Keratinocyte (primary cell): ENCODE data around the gene SEL1L3. TPM values are rescaled to one million over a fixed set of nuclear protein-coding genes. Genes with fewer than 3 reads are reported as not detected.

ENCODE experiments used
- DNase-seq: peaks from one replicate; pipeline ENCODE4 v3.0.0-alpha.2; 2011; ENCODE audit warnings: low read depth, missing footprints, low spot score
- FAIRE-seq: peaks from 2 replicates; lab custom pipeline; 2011; peaks lifted over from hg19 to GRCh38; lab: Jason Lieb, UNC
- H2AFZ ChIP-seq: 2 replicates; pipeline ENCODE4 v1.6.0; 2012; ENCODE audit warnings: low read length, control low read depth, inconsistent platforms; ENCODE audit not compliant: control insufficient read depth
- H3K27ac ChIP-seq: 2 replicates; pipeline ENCODE4 v1.5.1; 2011; ENCODE audit warnings: low read length; ENCODE audit not compliant: control insufficient read depth, insufficient read depth
- H3K27me3 ChIP-seq: 3 replicates; pipeline ENCODE4 v1.6.0; 2011; ENCODE audit warnings: low read length; ENCODE audit not compliant: control insufficient read depth, insufficient read depth; ENCODE audit errors: extremely low read depth
- H3K36me3 ChIP-seq, 2 experiments: 2 replicates in 1 of 2; 3 replicates in 1 of 2; pipeline ENCODE4 v1.5.1; 2011; ENCODE audit warnings: low read length in 2 of 2, mild to moderate bottlenecking in 1 of 2; ENCODE audit not compliant: control insufficient read depth in 2 of 2, insufficient read depth in 2 of 2; ENCODE audit errors: extremely low read depth in 1 of 2
- H3K4me1 ChIP-seq: 3 replicates; pipeline ENCODE4 v1.5.1; 2011; ENCODE audit warnings: low read length; ENCODE audit not compliant: control insufficient read depth, insufficient read depth; ENCODE audit errors: extremely low read depth
- H3K4me2 ChIP-seq: 3 replicates; pipeline ENCODE4 v1.6.0; 2011; ENCODE audit warnings: low read depth, low read length; ENCODE audit not compliant: control insufficient read depth, insufficient read depth; ENCODE audit errors: extremely low read depth
- H3K4me3 ChIP-seq, 3 experiments: fragments of 200-600 bp in 1 of 3; sonication (generic) in 1 of 3; 2 replicates in 2 of 3; 3 replicates in 1 of 3; pipeline ENCODE4 v1.5.1; 2011 to 2016; ENCODE audit warnings: low read length in 3 of 3, mild to moderate bottlenecking in 3 of 3, control low read depth in 2 of 3, inconsistent platforms in 1 of 3, low read depth in 1 of 3, mixed read lengths in 1 of 3, mixed run types in 1 of 3, moderate library complexity in 1 of 3; ENCODE audit not compliant: control insufficient read depth in 2 of 3, insufficient read depth in 2 of 3; ENCODE audit errors: extremely low read depth in 1 of 3
- H3K79me2 ChIP-seq: 2 replicates; pipeline ENCODE4 v1.6.0; 2012; ENCODE audit warnings: low read length; ENCODE audit not compliant: control insufficient read depth, insufficient read depth
- H3K9ac ChIP-seq: 3 replicates; pipeline ENCODE4 v1.6.0; 2011; ENCODE audit warnings: low read length; ENCODE audit not compliant: control insufficient read depth, insufficient read depth; ENCODE audit errors: extremely low read depth
- H3K9me1 ChIP-seq: 3 replicates; pipeline ENCODE4 v1.6.0; 2011; ENCODE audit warnings: low read length; ENCODE audit not compliant: control insufficient read depth, insufficient read depth; ENCODE audit errors: extremely low read depth
- H3K9me3 ChIP-seq: 2 replicates; pipeline ENCODE4 v1.5.1; 2012; ENCODE audit warnings: low read depth, low read length; ENCODE audit not compliant: control insufficient read depth
- H4K20me1 ChIP-seq: 3 replicates; pipeline ENCODE4 v1.6.0; 2011; ENCODE audit warnings: low read length; ENCODE audit not compliant: control insufficient read depth, insufficient read depth; ENCODE audit errors: extremely low read depth
- EZH2 ChIP-seq: IDR thresholded peaks from one replicate; pipeline ENCODE4 v1.6.1; 2012; ENCODE audit warnings: inconsistent platforms, mild to moderate bottlenecking, low read length, moderate library complexity
- dilution Hi-C: fragments of 300-500 bp; cut with MboI; formaldehyde crosslinking; loops from one replicate; pipeline ENCODE4 v1.7.0; 2020; ENCODE audit warnings: low sequenced_read_pairs; ENCODE audit not compliant: extremely low pct_ligation_motif_present
- polyA plus RNA-seq, 5 experiments: library from polyadenylated mRNA; depleted of rRNA in 3 of 5; stranded (reverse) in 3 of 5; stranded (forward) in 1 of 5; unstranded in 1 of 5; fragments of >200 nt; gene quantifications; 1 replicate in 1 of 5; 2 replicates in 3 of 5; 3 replicates in 1 of 5; pipeline versions ENCODE4 v1.2.1 to v1.2.3, GENCODE V29; 2011 to 2012; ENCODE audit warnings: missing spikeins in 2 of 5, low read depth in 1 of 5, low replicate concordance in 1 of 5
- TF ChIP-seq, protein P1 (sequence below), 3 experiments: IDR thresholded peaks in 1 of 3; conservative IDR thresholded peaks in 1 of 3; optimal IDR thresholded peaks in 1 of 3; 2 replicates in 2 of 3; 3 replicates in 1 of 3; pipeline versions ENCODE3 to v1.5.1; 2011; ENCODE audit warnings: low read length in 3 of 3, mild to moderate bottlenecking in 3 of 3, moderate library complexity in 2 of 3, control low read depth in 1 of 3, inconsistent platforms in 1 of 3; ENCODE audit not compliant: insufficient read depth in 2 of 3; ENCODE audit errors: extremely low read depth in 1 of 3

Gene SEL1L3
- polyA plus RNA-seq, 1 donor (not counting 4 experiments of a cell fraction or from before 2014, with no cell fraction given): 67.9 TPM

DNA sequence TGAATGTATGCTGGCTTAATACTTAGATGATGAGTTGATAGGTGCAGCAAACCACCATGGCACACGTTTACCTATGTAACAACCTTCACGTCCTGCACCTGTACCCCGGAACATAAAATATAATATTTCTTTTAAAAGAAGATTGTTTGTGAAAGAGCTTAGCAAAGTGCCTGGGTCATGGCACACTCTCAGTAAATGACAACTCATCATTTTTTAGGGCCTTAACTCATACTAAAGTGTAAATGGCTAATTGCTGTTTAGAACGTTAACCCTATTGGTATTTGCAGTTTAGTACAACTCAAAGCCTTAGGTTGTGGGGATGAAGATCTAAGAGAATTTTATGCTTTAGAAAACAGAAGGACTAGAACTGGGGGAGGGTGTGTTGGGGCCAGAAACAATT lies 67.7 kb downstream of the SEL1L3 start:
- H3K79me2 ChIP-seq: no peaks in the 10 kb centered on the region
- H3K9me3 ChIP-seq: no peaks in the 10 kb centered on the region
- no peak overlapping the region for H3K4me2 ChIP-seq
- no peak overlapping the region for H3K4me3 ChIP-seq
- H3K4me1 ChIP-seq: peaks cover 7% of the 10 kb centered on the region
- H3K9me1 ChIP-seq: no peaks in the 10 kb centered on the region
- peaks cover 4 to 5% of the 10 kb centered on the region in 2 experiments for H3K36me3 ChIP-seq
- H4K20me1 ChIP-seq: no peaks in the 10 kb centered on the region
- FAIRE-seq (no peak), DNase-seq (no peak)
- dilution Hi-C loops: no loop called here
- no peak overlapping the region for H3K27ac ChIP-seq
- TF ChIP-seq EZH2: no peak
- TF ChIP-seq, protein P1, sequence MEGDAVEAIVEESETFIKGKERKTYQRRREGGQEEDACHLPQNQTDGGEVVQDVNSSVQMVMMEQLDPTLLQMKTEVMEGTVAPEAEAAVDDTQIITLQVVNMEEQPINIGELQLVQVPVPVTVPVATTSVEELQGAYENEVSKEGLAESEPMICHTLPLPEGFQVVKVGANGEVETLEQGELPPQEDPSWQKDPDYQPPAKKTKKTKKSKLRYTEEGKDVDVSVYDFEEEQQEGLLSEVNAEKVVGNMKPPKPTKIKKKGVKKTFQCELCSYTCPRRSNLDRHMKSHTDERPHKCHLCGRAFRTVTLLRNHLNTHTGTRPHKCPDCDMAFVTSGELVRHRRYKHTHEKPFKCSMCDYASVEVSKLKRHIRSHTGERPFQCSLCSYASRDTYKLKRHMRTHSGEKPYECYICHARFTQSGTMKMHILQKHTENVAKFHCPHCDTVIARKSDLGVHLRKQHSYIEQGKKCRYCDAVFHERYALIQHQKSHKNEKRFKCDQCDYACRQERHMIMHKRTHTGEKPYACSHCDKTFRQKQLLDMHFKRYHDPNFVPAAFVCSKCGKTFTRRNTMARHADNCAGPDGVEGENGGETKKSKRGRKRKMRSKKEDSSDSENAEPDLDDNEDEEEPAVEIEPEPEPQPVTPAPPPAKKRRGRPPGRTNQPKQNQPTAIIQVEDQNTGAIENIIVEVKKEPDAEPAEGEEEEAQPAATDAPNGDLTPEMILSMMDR (optimal IDR thresholded peaks at IDR 0.05 in 1 of 3, IDR thresholded peaks at IDR 0.05 in 1 of 3, conservative IDR thresholded peaks at IDR 0.05 in 1 of 3; ENCODE audit: extremely low read depth in 1 of 3, insufficient read depth in 2 of 3, low read length in 3 of 3): no peak
- no peaks in the 10 kb centered on the region for H3K27me3 ChIP-seq
- no peak overlapping the region for H2AFZ ChIP-seq
- no peak overlapping the region for H3K9ac ChIP-seq

DNA sequence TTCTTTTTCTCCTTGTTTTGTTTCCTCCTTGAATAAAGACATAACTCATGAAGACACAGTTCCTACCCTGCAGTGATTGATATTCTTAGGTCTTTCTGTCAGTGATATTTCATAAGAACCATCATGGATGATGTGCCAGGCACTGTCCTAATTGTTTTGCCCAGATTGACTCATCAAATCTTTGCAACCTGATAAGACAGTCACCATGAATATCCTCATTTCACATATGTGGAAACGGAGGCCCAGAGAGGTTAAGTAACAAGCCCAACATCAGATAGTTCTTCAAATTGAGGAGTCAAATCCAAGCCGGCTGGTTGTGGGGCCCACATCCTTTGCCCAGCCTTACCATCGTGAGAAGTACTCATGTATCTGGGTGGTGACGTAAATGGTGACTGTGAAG lies 69.9 kb downstream of the SEL1L3 start:
- no peak overlapping the region for H3K4me3 ChIP-seq
- dilution Hi-C loops: no loop called here
- H3K9me3 ChIP-seq: no peaks in the 10 kb centered on the region
- H3K4me1 ChIP-seq: peaks cover 20% of the 10 kb centered on the region
- FAIRE-seq (no peak), DNase-seq (no peak)
- no peaks in the 10 kb centered on the region for H3K79me2 ChIP-seq
- H3K27ac ChIP-seq: no peak overlapping the region
- H3K27me3 ChIP-seq: no peaks in the 10 kb centered on the region
- no peak overlapping the region for H3K4me2 ChIP-seq
- H3K9me1 ChIP-seq: no peaks in the 10 kb centered on the region
- TF ChIP-seq EZH2: no peak
- TF ChIP-seq, protein P1 (optimal IDR thresholded peaks at IDR 0.05 in 1 of 3, IDR thresholded peaks at IDR 0.05 in 1 of 3, conservative IDR thresholded peaks at IDR 0.05 in 1 of 3; ENCODE audit: extremely low read depth in 1 of 3, insufficient read depth in 2 of 3, low read length in 3 of 3): no peak
- H3K9ac ChIP-seq: no peak overlapping the region
- no peaks in the 10 kb centered on the region for H4K20me1 ChIP-seq
- H3K36me3 ChIP-seq: peaks cover 2 to 4% of the 10 kb centered on the region in 2 experiments
- no peak overlapping the region for H2AFZ ChIP-seq
